Activated naive CD4-positive, alpha-beta T cell treated with anti-CD3 and anti-CD28 coated beads, Interleukin-2, amount 50 U/mL, for 24 hours (primary cell): ENCODE results near the gene HASPIN.
A peak's percentile ranks its signal among the peaks of the same experiment; 100 is the strongest.

Source experiments
- H3K27ac Mint-ChIP-seq: one replicate; pipeline ENCODE4 v1.8.0; 2021; ENCODE audit warnings: mild to moderate bottlenecking, mixed read lengths
- H3K27me3 Mint-ChIP-seq: one replicate; pipeline ENCODE4 v1.8.0; 2021; ENCODE audit warnings: mixed read lengths
- H3K36me3 Mint-ChIP-seq: one replicate; pipeline ENCODE4 v1.8.0; 2021; ENCODE audit warnings: mixed read lengths
- H3K4me1 Mint-ChIP-seq: one replicate; pipeline ENCODE4 v1.8.0; 2021; ENCODE audit warnings: mixed read lengths
- H3K4me3 Mint-ChIP-seq: one replicate; pipeline ENCODE4 v1.8.0; 2021; ENCODE audit warnings: mild to moderate bottlenecking, mixed read lengths
- H3K9me3 Mint-ChIP-seq: one replicate; pipeline ENCODE4 v1.8.0; 2021; ENCODE audit warnings: mixed read lengths

Gene HASPIN

GRCh38 chr17:3763777-3764170 is 40.1 kb downstream of the HASPIN start:
- Mint-ChIP-seq H3K4me1 (peaks cover 31% of the 10 kb centered on the region), H3K27me3 (no peaks in the 10 kb centered on the region), H3K27ac (no peak overlapping the region), H3K9me3 (no peaks in the 10 kb centered on the region), H3K4me3 (peak overlapping the region; percentile 49), H3K36me3 (peaks cover 2% of the 10 kb centered on the region)

- Mint-ChIP-seq H3K27ac (no peak overlapping the region), H3K27me3 (no peaks in the 10 kb centered on the region), H3K4me3 (peak overlapping the region; percentile 73), H3K4me1 (peaks cover 39% of the 10 kb centered on the region), H3K9me3 (no peaks in the 10 kb centered on the region), H3K36me3 (peaks cover 2% of the 10 kb centered on the region)
Measured at GRCh38 chr17:3765981-3766380, 42.3 kb downstream of the HASPIN start.

- peaks cover 45% of the 10 kb centered on the region for H3K4me1 Mint-ChIP-seq
- H3K27me3 Mint-ChIP-seq = no peaks in the 10 kb centered on the region
- H3K36me3 Mint-ChIP-seq = peaks cover 2% of the 10 kb centered on the region
- no peaks in the 10 kb centered on the region for H3K9me3 Mint-ChIP-seq
- no peak overlapping the region for H3K4me3 Mint-ChIP-seq
- no peak overlapping the region for H3K27ac Mint-ChIP-seq
Measured at GRCh38 chr17:3766779-3767178, 43.1 kb downstream of the HASPIN start.

- peaks cover 47% of the 10 kb centered on the region for H3K4me1 Mint-ChIP-seq
- H3K27ac Mint-ChIP-seq = peak overlapping the region; percentile 18
- no peak overlapping the region for H3K4me3 Mint-ChIP-seq
- H3K36me3 Mint-ChIP-seq = peaks cover 2% of the 10 kb centered on the region
- no peaks in the 10 kb centered on the region for H3K9me3 Mint-ChIP-seq
- no peaks in the 10 kb centered on the region for H3K27me3 Mint-ChIP-seq
Measured at GRCh38 chr17:3768341-3768740, 44.6 kb downstream of the HASPIN start.

GRCh38 chr17:3768769-3769168 is 45.1 kb downstream of the HASPIN start:
- H3K4me1 Mint-ChIP-seq = peaks cover 44% of the 10 kb centered on the region

GRCh38 chr17:3770466-3770865 is 46.8 kb downstream of the HASPIN start:
- Mint-ChIP-seq H3K9me3 (no peaks in the 10 kb centered on the region), H3K4me1 (peaks cover 38% of the 10 kb centered on the region), H3K27me3 (no peaks in the 10 kb centered on the region), H3K36me3 (peaks cover 2% of the 10 kb centered on the region), H3K27ac (no peak overlapping the region), H3K4me3 (no peak overlapping the region)

More at GRCh38 chr17:3768769-3769168, 45.1 kb downstream of the HASPIN start:
- H3K27ac Mint-ChIP-seq = peak overlapping the region; percentile 18
- H3K9me3 Mint-ChIP-seq = no peaks in the 10 kb centered on the region
- peaks cover 2% of the 10 kb centered on the region for H3K36me3 Mint-ChIP-seq
- H3K4me3 Mint-ChIP-seq = no peak overlapping the region
- H3K27me3 Mint-ChIP-seq = no peaks in the 10 kb centered on the region

GRCh38 chr17:3771140-3771539 is 47.4 kb downstream of the HASPIN start:
- Mint-ChIP-seq H3K36me3 (peaks cover 2% of the 10 kb centered on the region), H3K27ac (no peak overlapping the region), H3K4me1 (peaks cover 32% of the 10 kb centered on the region), H3K4me3 (no peak overlapping the region), H3K27me3 (no peaks in the 10 kb centered on the region), H3K9me3 (no peaks in the 10 kb centered on the region)

- Mint-ChIP-seq H3K36me3 (peaks cover 2% of the 10 kb centered on the region), H3K27me3 (no peaks in the 10 kb centered on the region)
Measured at GRCh38 chr17:3772764-3773163, 49.1 kb downstream of the HASPIN start.

GRCh38 chr17:3773511-3773910 is 49.8 kb downstream of the HASPIN start:
- no peaks in the 10 kb centered on the region for H3K9me3 Mint-ChIP-seq
- peaks cover 1% of the 10 kb centered on the region for H3K36me3 Mint-ChIP-seq
- H3K4me1 Mint-ChIP-seq = peaks cover 25% of the 10 kb centered on the region
- H3K27me3 Mint-ChIP-seq = no peaks in the 10 kb centered on the region
- H3K27ac Mint-ChIP-seq = no peak overlapping the region
- no peak overlapping the region for H3K4me3 Mint-ChIP-seq

More at GRCh38 chr17:3772764-3773163, 49.1 kb downstream of the HASPIN start:
- Mint-ChIP-seq H3K27ac (no peak overlapping the region), H3K9me3 (no peaks in the 10 kb centered on the region), H3K4me1 (peaks cover 27% of the 10 kb centered on the region), H3K4me3 (no peak overlapping the region)

GRCh38 chr17:3773966-3774365 is 50.3 kb downstream of the HASPIN start:
- H3K27ac Mint-ChIP-seq = no peak overlapping the region

More at GRCh38 chr17:3773966-3774365, 50.3 kb downstream of the HASPIN start:
- Mint-ChIP-seq H3K4me3 (no peak overlapping the region), H3K4me1 (peaks cover 22% of the 10 kb centered on the region), H3K9me3 (no peaks in the 10 kb centered on the region), H3K36me3 (no peaks in the 10 kb centered on the region), H3K27me3 (no peaks in the 10 kb centered on the region)
